BLaER1 (cell line): ENCODE results near the gene PNMA8B.

ENCODE experiments used
- H3K27ac ChIP-seq: shearing (Covaris generic); formaldehyde crosslinking; 2 replicates; pipeline ENCODE4 v1.8.1; 2022
- H3K27me3 ChIP-seq: shearing (Covaris generic); formaldehyde crosslinking; 2 replicates; pipeline ENCODE4 v1.8.1; 2022
- H3K36me3 ChIP-seq: shearing (Covaris generic); formaldehyde crosslinking; 2 replicates; pipeline ENCODE4 v1.8.1; 2022
- H3K4me1 ChIP-seq: shearing (Covaris generic); formaldehyde crosslinking; 2 replicates; pipeline ENCODE4 v1.8.1; 2022
- H3K4me2 ChIP-seq: shearing (Covaris generic); formaldehyde crosslinking; 2 replicates; pipeline ENCODE4 v1.8.1; 2022
- H3K4me3 ChIP-seq: shearing (Covaris generic); formaldehyde crosslinking; 2 replicates; pipeline ENCODE4 v1.8.1; 2022
- H3K9ac ChIP-seq: shearing (Covaris generic); formaldehyde crosslinking; 2 replicates; pipeline ENCODE4 v1.8.1; 2022
- H3K9me3 ChIP-seq: shearing (Covaris generic); formaldehyde crosslinking; 2 replicates; pipeline ENCODE4 v1.8.1; 2022
- H4K20me1 ChIP-seq: shearing (Covaris generic); formaldehyde crosslinking; 2 replicates; pipeline ENCODE4 v1.8.1; 2022
- Cebpa-rat ChIP-seq: shearing (Covaris generic); IDR thresholded peaks from 2 replicates; pipeline ENCODE4 v1.8.1; 2022

Gene PNMA8B

GRCh38 chr19:46460981-46461380, 34.7 kb downstream of the PNMA8B start:
- no peaks in the 10 kb centered on the region for H4K20me1 ChIP-seq
- no peaks in the 10 kb centered on the region for H3K27me3 ChIP-seq
- H3K4me2 ChIP-seq, result peak overlapping the region; percentile 52
- peaks cover 52% of the 10 kb centered on the region for H3K4me1 ChIP-seq
- H3K9ac ChIP-seq, result no peak overlapping the region
- no peaks in the 10 kb centered on the region for H3K9me3 ChIP-seq
- H3K27ac ChIP-seq, result no peak overlapping the region
- no peak for TF ChIP-seq Cebpa-rat
- H3K36me3 ChIP-seq, result no peaks in the 10 kb centered on the region
- H3K4me3 ChIP-seq, result no peak overlapping the region

- Histone ChIP-seq H3K27me3 (no peaks in the 10 kb centered on the region), H3K27ac (no peak overlapping the region), H3K4me3 (no peak overlapping the region), H3K9me3 (no peaks in the 10 kb centered on the region), H3K9ac (no peak overlapping the region), H3K36me3 (no peaks in the 10 kb centered on the region), H4K20me1 (no peaks in the 10 kb centered on the region), H3K4me2 (no peak overlapping the region), H3K4me1 (peaks cover 43% of the 10 kb centered on the region)
- no peak for TF ChIP-seq Cebpa-rat
Measured at GRCh38 chr19:46460055-46460454, 35.6 kb downstream of the PNMA8B start.

- Histone ChIP-seq H4K20me1 (no peaks in the 10 kb centered on the region), H3K27me3 (no peaks in the 10 kb centered on the region), H3K36me3 (no peaks in the 10 kb centered on the region), H3K4me3 (no peak overlapping the region), H3K9ac (no peak overlapping the region), H3K27ac (no peak overlapping the region), H3K4me1 (peaks cover 13% of the 10 kb centered on the region), H3K9me3 (no peaks in the 10 kb centered on the region), H3K4me2 (no peak overlapping the region)
- TF ChIP-seq Cebpa-rat, result no peak
Measured at GRCh38 chr19:46456930-46457329, 38.7 kb downstream of the PNMA8B start.

GRCh38 chr19:46454244-46454643, 41.4 kb downstream of the PNMA8B start:
- peaks cover 12% of the 10 kb centered on the region for H3K9me3 ChIP-seq
- no peak overlapping the region for H3K4me2 ChIP-seq
- no peak overlapping the region for H3K9ac ChIP-seq
- no peak overlapping the region for H3K4me3 ChIP-seq
- H3K27me3 ChIP-seq, result no peaks in the 10 kb centered on the region
- H4K20me1 ChIP-seq, result no peaks in the 10 kb centered on the region
- H3K4me1 ChIP-seq, result no peaks in the 10 kb centered on the region
- no peaks in the 10 kb centered on the region for H3K36me3 ChIP-seq
- no peak overlapping the region for H3K27ac ChIP-seq
- TF ChIP-seq Cebpa-rat, result no peak

GRCh38 chr19:46453661-46454060, 42.0 kb downstream of the PNMA8B start:
- Histone ChIP-seq H3K27me3 (no peaks in the 10 kb centered on the region), H3K9ac (no peak overlapping the region), H3K4me2 (no peak overlapping the region), H3K4me3 (no peak overlapping the region), H3K36me3 (no peaks in the 10 kb centered on the region), H3K9me3 (peaks cover 17% of the 10 kb centered on the region), H4K20me1 (no peaks in the 10 kb centered on the region), H3K27ac (no peak overlapping the region), H3K4me1 (no peaks in the 10 kb centered on the region)
- TF ChIP-seq Cebpa-rat, result no peak

- Histone ChIP-seq H3K27ac (no peak overlapping the region), H3K4me2 (no peak overlapping the region), H3K4me1 (peaks cover 9% of the 10 kb centered on the region), H3K9me3 (peaks cover 17% of the 10 kb centered on the region), H3K36me3 (no peaks in the 10 kb centered on the region), H3K4me3 (no peak overlapping the region), H4K20me1 (no peaks in the 10 kb centered on the region), H3K27me3 (no peaks in the 10 kb centered on the region), H3K9ac (no peak overlapping the region)
- TF ChIP-seq Cebpa-rat, result no peak
Measured at GRCh38 chr19:46452186-46452585, 43.5 kb downstream of the PNMA8B start.

GRCh38 chr19:46451352-46451751, 44.3 kb downstream of the PNMA8B start:
- no peak overlapping the region for H3K9ac ChIP-seq

GRCh38 chr19:46450737-46451136, 44.9 kb downstream of the PNMA8B start:
- H3K9me3 ChIP-seq, result peaks cover 17% of the 10 kb centered on the region
- no peak overlapping the region for H3K27ac ChIP-seq
- H3K4me3 ChIP-seq, result no peak overlapping the region
- no peaks in the 10 kb centered on the region for H3K36me3 ChIP-seq
- H3K9ac ChIP-seq, result no peak overlapping the region
- peaks cover 10% of the 10 kb centered on the region for H3K4me1 ChIP-seq
- no peaks in the 10 kb centered on the region for H3K27me3 ChIP-seq
- TF ChIP-seq Cebpa-rat, result no peak
- no peaks in the 10 kb centered on the region for H4K20me1 ChIP-seq
- H3K4me2 ChIP-seq, result no peak overlapping the region

More at GRCh38 chr19:46451352-46451751, 44.3 kb downstream of the PNMA8B start:
- Histone ChIP-seq H3K9me3 (peaks cover 17% of the 10 kb centered on the region), H3K4me3 (no peak overlapping the region), H3K4me2 (no peak overlapping the region), H3K27me3 (no peaks in the 10 kb centered on the region), H3K4me1 (peaks cover 10% of the 10 kb centered on the region), H3K27ac (no peak overlapping the region), H4K20me1 (no peaks in the 10 kb centered on the region), H3K36me3 (no peaks in the 10 kb centered on the region)
- no peak for TF ChIP-seq Cebpa-rat

GRCh38 chr19:46449228-46449627, 46.4 kb downstream of the PNMA8B start:
- Histone ChIP-seq H4K20me1 (no peaks in the 10 kb centered on the region), H3K9ac (no peak overlapping the region), H3K27ac (no peak overlapping the region), H3K27me3 (no peaks in the 10 kb centered on the region), H3K4me3 (no peak overlapping the region), H3K9me3 (peaks cover 17% of the 10 kb centered on the region), H3K36me3 (no peaks in the 10 kb centered on the region), H3K4me1 (peaks cover 10% of the 10 kb centered on the region), H3K4me2 (no peak overlapping the region)
- TF ChIP-seq Cebpa-rat, result no peak

GRCh38 chr19:46448601-46449000, 47.1 kb downstream of the PNMA8B start:
- TF ChIP-seq Cebpa-rat, result no peak
- peaks cover 17% of the 10 kb centered on the region for H3K9me3 ChIP-seq
- no peaks in the 10 kb centered on the region for H4K20me1 ChIP-seq
- no peak overlapping the region for H3K9ac ChIP-seq
- peaks cover 10% of the 10 kb centered on the region for H3K4me1 ChIP-seq
- H3K36me3 ChIP-seq, result no peaks in the 10 kb centered on the region
- H3K27me3 ChIP-seq, result no peaks in the 10 kb centered on the region
- no peak overlapping the region for H3K4me3 ChIP-seq
- no peak overlapping the region for H3K27ac ChIP-seq
- no peak overlapping the region for H3K4me2 ChIP-seq

- Histone ChIP-seq H3K27ac (no peak overlapping the region), H3K36me3 (no peaks in the 10 kb centered on the region), H3K4me1 (peaks cover 10% of the 10 kb centered on the region), H3K4me2 (peak overlapping the region; percentile 27; the same call in 1 of the 2 replicates), H3K27me3 (no peaks in the 10 kb centered on the region), H3K9me3 (peaks cover 17% of the 10 kb centered on the region), H4K20me1 (no peaks in the 10 kb centered on the region), H3K4me3 (no peak overlapping the region), H3K9ac (no peak overlapping the region)
- TF ChIP-seq Cebpa-rat, result no peak
Measured at GRCh38 chr19:46447824-46448223, 47.8 kb downstream of the PNMA8B start.
